Stimulated activated naive CD8-positive, alpha-beta T cell treated with anti-CD3 and anti-CD28 coated beads, Interleukin-15, Interleukin-2, amounts not matched to agents 100 ng/mL and 50 ng/mL, for 24 hours (primary cell): ENCODE results near the gene BLOC1S5.
"Not testable (repeated sequence)": the region's sequence is repeated elsewhere in the genome, so short reads cannot be mapped to it uniquely, and the experiment has no call there.

ENCODE experiments used
- H3K27ac Mint-ChIP-seq: one replicate; pipeline ENCODE4 v1.8.0; 2021; ENCODE audit warnings: mild to moderate bottlenecking, mixed read lengths
- H3K27me3 Mint-ChIP-seq: one replicate; pipeline ENCODE4 v1.8.0; 2021; ENCODE audit warnings: mixed read lengths
- H3K36me3 Mint-ChIP-seq: one replicate; pipeline ENCODE4 v1.8.0; 2021; ENCODE audit warnings: low read depth, mixed read lengths
- H3K4me1 Mint-ChIP-seq: one replicate; pipeline ENCODE4 v1.8.0; 2021; ENCODE audit warnings: low read depth, mixed read lengths
- H3K4me3 Mint-ChIP-seq: one replicate; pipeline ENCODE4 v1.8.0; 2021; ENCODE audit warnings: mild to moderate bottlenecking, mixed read lengths
- H3K9me3 Mint-ChIP-seq: one replicate; pipeline ENCODE4 v1.8.0; 2021; ENCODE audit warnings: mixed read lengths

The BLOC1S5 gene

GRCh38 chr6:8041913-8042583, 22.1 kb downstream of the BLOC1S5 start:
- Mint-ChIP-seq H3K9me3 (peaks cover 11% of the 10 kb centered on the region), H3K36me3 (peaks cover 68% of the 10 kb centered on the region), H3K27ac (no peak overlapping the region), H3K4me1 (peaks cover 12% of the 10 kb centered on the region), H3K27me3 (no peaks in the 10 kb centered on the region), H3K4me3 (no peak overlapping the region)

GRCh38 chr6:8034107-8034506, 30.1 kb downstream of the BLOC1S5 start:
- peaks cover 67% of the 10 kb centered on the region for H3K36me3 Mint-ChIP-seq
- H3K4me3 Mint-ChIP-seq, H3K9me3 Mint-ChIP-seq, H3K27me3 Mint-ChIP-seq, H3K27ac Mint-ChIP-seq: not testable (repeated sequence)
- H3K4me1 Mint-ChIP-seq = peaks cover 52% of the 10 kb centered on the region

GRCh38 chr6:8030920-8031319, 33.3 kb downstream of the BLOC1S5 start:
- Mint-ChIP-seq H3K36me3 (peaks cover 50% of the 10 kb centered on the region), H3K4me3 (no peak overlapping the region), H3K4me1 (peaks cover 41% of the 10 kb centered on the region), H3K27ac (no peak overlapping the region), H3K9me3 (peaks cover 3% of the 10 kb centered on the region), H3K27me3 (no peaks in the 10 kb centered on the region)

- peaks cover 34% of the 10 kb centered on the region for H3K4me1 Mint-ChIP-seq
- peaks cover 53% of the 10 kb centered on the region for H3K36me3 Mint-ChIP-seq
- peaks cover 3% of the 10 kb centered on the region for H3K9me3 Mint-ChIP-seq
- no peak overlapping the region for H3K4me3 Mint-ChIP-seq
- no peaks in the 10 kb centered on the region for H3K27me3 Mint-ChIP-seq
- no peak overlapping the region for H3K27ac Mint-ChIP-seq
Observed at GRCh38 chr6:8029243-8029870, 34.8 kb downstream of the BLOC1S5 start.

GRCh38 chr6:8027965-8028651, 36.1 kb downstream of the BLOC1S5 start:
- peaks cover 34% of the 10 kb centered on the region for H3K4me1 Mint-ChIP-seq
- H3K27me3 Mint-ChIP-seq = no peaks in the 10 kb centered on the region
- no peak overlapping the region for H3K27ac Mint-ChIP-seq
- H3K4me3 Mint-ChIP-seq = no peak overlapping the region
- peaks cover 52% of the 10 kb centered on the region for H3K36me3 Mint-ChIP-seq
- no peaks in the 10 kb centered on the region for H3K9me3 Mint-ChIP-seq

- H3K27me3 Mint-ChIP-seq = no peaks in the 10 kb centered on the region
Observed at GRCh38 chr6:8026800-8027199, 37.4 kb downstream of the BLOC1S5 start.

GRCh38 chr6:8025191-8025590, 39.0 kb downstream of the BLOC1S5 start:
- Mint-ChIP-seq H3K9me3 (no peaks in the 10 kb centered on the region), H3K4me3 (no peak overlapping the region), H3K4me1 (peaks cover 18% of the 10 kb centered on the region), H3K36me3 (peaks cover 47% of the 10 kb centered on the region), H3K27ac (no peak overlapping the region), H3K27me3 (no peaks in the 10 kb centered on the region)

More at GRCh38 chr6:8026800-8027199, 37.4 kb downstream of the BLOC1S5 start:
- no peaks in the 10 kb centered on the region for H3K9me3 Mint-ChIP-seq
- H3K27ac Mint-ChIP-seq = no peak overlapping the region
- H3K36me3 Mint-ChIP-seq = peaks cover 47% of the 10 kb centered on the region
- no peak overlapping the region for H3K4me3 Mint-ChIP-seq
- H3K4me1 Mint-ChIP-seq = peaks cover 31% of the 10 kb centered on the region

- Mint-ChIP-seq H3K9me3 (no peaks in the 10 kb centered on the region), H3K36me3 (peaks cover 52% of the 10 kb centered on the region), H3K27ac (no peak overlapping the region), H3K4me1 (peaks cover 7% of the 10 kb centered on the region), H3K27me3 (no peaks in the 10 kb centered on the region), H3K4me3 (no peak overlapping the region)
Observed at GRCh38 chr6:8023638-8024037, 40.6 kb downstream of the BLOC1S5 start.

- Mint-ChIP-seq H3K27me3 (no peaks in the 10 kb centered on the region), H3K4me3 (no peak overlapping the region), H3K4me1 (no peaks in the 10 kb centered on the region), H3K9me3 (no peaks in the 10 kb centered on the region), H3K36me3 (peaks cover 40% of the 10 kb centered on the region), H3K27ac (no peak overlapping the region)
Observed at GRCh38 chr6:8020083-8020482, 44.1 kb downstream of the BLOC1S5 start.

GRCh38 chr6:8017705-8018104, 46.5 kb downstream of the BLOC1S5 start:
- Mint-ChIP-seq H3K27ac (no peak overlapping the region), H3K36me3 (peaks cover 37% of the 10 kb centered on the region), H3K27me3 (no peaks in the 10 kb centered on the region), H3K9me3 (no peaks in the 10 kb centered on the region), H3K4me3 (no peak overlapping the region), H3K4me1 (no peaks in the 10 kb centered on the region)

GRCh38 chr6:8017276-8017701, 46.9 kb downstream of the BLOC1S5 start:
- peaks cover 37% of the 10 kb centered on the region for H3K36me3 Mint-ChIP-seq
- H3K9me3 Mint-ChIP-seq = no peaks in the 10 kb centered on the region
- H3K27ac Mint-ChIP-seq = no peak overlapping the region
- H3K27me3 Mint-ChIP-seq = no peaks in the 10 kb centered on the region
- H3K4me1 Mint-ChIP-seq = no peaks in the 10 kb centered on the region
- H3K4me3 Mint-ChIP-seq = no peak overlapping the region

GRCh38 chr6:8014947-8015346, 49.2 kb downstream of the BLOC1S5 start:
- Mint-ChIP-seq H3K4me3 (no peak overlapping the region), H3K27ac (no peak overlapping the region)

GRCh38 chr6:8013763-8014162, 50.4 kb downstream of the BLOC1S5 start:
- Mint-ChIP-seq H3K4me1 (no peaks in the 10 kb centered on the region), H3K36me3 (peaks cover 22% of the 10 kb centered on the region), H3K27me3 (no peaks in the 10 kb centered on the region), H3K27ac (no peak overlapping the region), H3K9me3 (no peaks in the 10 kb centered on the region), H3K4me3 (no peak overlapping the region)

More at GRCh38 chr6:8014947-8015346, 49.2 kb downstream of the BLOC1S5 start:
- no peaks in the 10 kb centered on the region for H3K9me3 Mint-ChIP-seq
- peaks cover 25% of the 10 kb centered on the region for H3K36me3 Mint-ChIP-seq
- H3K27me3 Mint-ChIP-seq = no peaks in the 10 kb centered on the region
- no peaks in the 10 kb centered on the region for H3K4me1 Mint-ChIP-seq

GRCh38 chr6:8006208-8006607, 58.0 kb downstream of the BLOC1S5 start:
- H3K36me3 Mint-ChIP-seq = peaks cover 5% of the 10 kb centered on the region
- H3K9me3 Mint-ChIP-seq = no peaks in the 10 kb centered on the region
- H3K27me3 Mint-ChIP-seq = no peaks in the 10 kb centered on the region
- no peak overlapping the region for H3K27ac Mint-ChIP-seq
- H3K4me1 Mint-ChIP-seq = peaks cover 6% of the 10 kb centered on the region
- no peak overlapping the region for H3K4me3 Mint-ChIP-seq

GRCh38 chr6:8005136-8005535, 59.1 kb downstream of the BLOC1S5 start:
- peaks cover 3% of the 10 kb centered on the region for H3K36me3 Mint-ChIP-seq
- no peak overlapping the region for H3K4me3 Mint-ChIP-seq
- H3K27ac Mint-ChIP-seq = no peak overlapping the region
- H3K27me3 Mint-ChIP-seq = no peaks in the 10 kb centered on the region
- no peaks in the 10 kb centered on the region for H3K9me3 Mint-ChIP-seq
- peaks cover 6% of the 10 kb centered on the region for H3K4me1 Mint-ChIP-seq
